GM19099 (cell line): ENCODE results near the gene ARHGEF18.

ENCODE experiments used
- POLR2A ChIP-seq: IDR thresholded peaks from 3 replicates; pipeline ENCODE4 v1.6.1; 2011; ENCODE audit warnings: low read depth; ENCODE audit not compliant: insufficient read length; ENCODE audit errors: extremely low read depth

The ARHGEF18 gene

GRCh38 chr19:7368456-7368855 is 19.7 kb downstream of the ARHGEF18 start:
- TF ChIP-seq POLR2A = no peak

GRCh38 chr19:7370546-7370945 is 21.8 kb downstream of the ARHGEF18 start:
- TF ChIP-seq POLR2A = no peak

GRCh38 chr19:7371001-7371400 is 22.3 kb downstream of the ARHGEF18 start:
- no peak for TF ChIP-seq POLR2A

- no peak for TF ChIP-seq POLR2A
Measured at GRCh38 chr19:7372810-7373209, 24.1 kb downstream of the ARHGEF18 start.

GRCh38 chr19:7373862-7374261 is 25.1 kb downstream of the ARHGEF18 start:
- no peak for TF ChIP-seq POLR2A

- TF ChIP-seq POLR2A = no peak
Measured at GRCh38 chr19:7376151-7376852, 27.6 kb downstream of the ARHGEF18 start.

GRCh38 chr19:7377196-7377595 is 28.5 kb downstream of the ARHGEF18 start:
- TF ChIP-seq POLR2A = no peak

- no peak for TF ChIP-seq POLR2A
Measured at GRCh38 chr19:7381073-7381390, 32.3 kb downstream of the ARHGEF18 start.

GRCh38 chr19:7382694-7383093 is 34.0 kb downstream of the ARHGEF18 start:
- no peak for TF ChIP-seq POLR2A

GRCh38 chr19:7383284-7383683 is 34.5 kb downstream of the ARHGEF18 start:
- TF ChIP-seq POLR2A = no peak

GRCh38 chr19:7385062-7385461 is 36.3 kb downstream of the ARHGEF18 start:
- no peak for TF ChIP-seq POLR2A

- no peak for TF ChIP-seq POLR2A
Measured at GRCh38 chr19:7386308-7386707, 37.6 kb downstream of the ARHGEF18 start.

GRCh38 chr19:7386769-7387168 is 38.0 kb downstream of the ARHGEF18 start:
- TF ChIP-seq POLR2A = no peak

GRCh38 chr19:7391218-7391670 is 42.5 kb downstream of the ARHGEF18 start:
- TF ChIP-seq POLR2A = no peak

- no peak for TF ChIP-seq POLR2A
Measured at GRCh38 chr19:7393459-7393858, 44.7 kb downstream of the ARHGEF18 start.

GRCh38 chr19:7393939-7394730 is 45.4 kb downstream of the ARHGEF18 start:
- no peak for TF ChIP-seq POLR2A
